Chondrocyte (in vitro differentiated cells): ENCODE measurements around the gene NIT2. TPM values are rescaled to one million over a fixed set of nuclear protein-coding genes. Genes with fewer than 3 reads are reported as not detected.

Experiments
- DNase-seq: peaks from one replicate; pipeline ENCODE4 v3.0.0; 2021; ENCODE audit warnings: mixed read lengths, low spot score
- H3K27ac Mint-ChIP-seq: one replicate; pipeline ENCODE4 v1.8.0; 2021; ENCODE audit warnings: mild to moderate bottlenecking, moderate library complexity, mixed read lengths; ENCODE audit not compliant: unreplicated experiment
- H3K27me3 Mint-ChIP-seq: 2 replicates; pipeline ENCODE4 v1.8.0; 2021; ENCODE audit warnings: low read depth, mixed read lengths
- H3K36me3 Mint-ChIP-seq: 2 replicates; pipeline ENCODE4 v1.8.0; 2021; ENCODE audit warnings: low read depth, mixed read lengths
- H3K4me1 Mint-ChIP-seq: 2 replicates; pipeline ENCODE4 v1.8.0; 2021; ENCODE audit warnings: low read depth, mild to moderate bottlenecking, mixed read lengths
- H3K4me3 Mint-ChIP-seq: one replicate; pipeline ENCODE4 v1.8.0; 2021; ENCODE audit warnings: mild to moderate bottlenecking, moderate library complexity, mixed read lengths; ENCODE audit not compliant: unreplicated experiment
- H3K9me3 Mint-ChIP-seq: 2 replicates; pipeline ENCODE4 v1.8.0; 2021; ENCODE audit warnings: low read depth, mixed read lengths
- CTCF ChIP-seq: fragments of 200-600 bp; sonication (generic); IDR thresholded peaks from 2 replicates; pipeline ENCODE4 v1.5.0; 2021; ENCODE audit warnings: antibody characterized with exemption, mild to moderate bottlenecking, moderate library complexity
- total RNA-seq: library from RNA; stranded (reverse); gene quantifications from 3 replicates; pipeline ENCODE4 v1.2.1, GENCODE V29; 2021

NIT2 gene
- total RNA-seq, 1 donor from 2014 or later = 46.6 TPM

GRCh38 chr3:100361897-100362296, 27.3 kb downstream of the NIT2 start:
- no peak for TF ChIP-seq CTCF
- Mint-ChIP-seq H3K4me3 (no peak overlapping the region), H3K4me1 (no peaks in the 10 kb centered on the region), H3K9me3 (peaks cover 5% of the 10 kb centered on the region), H3K27ac (no peak overlapping the region), H3K27me3 (no peaks in the 10 kb centered on the region), H3K36me3 (peaks cover 24% of the 10 kb centered on the region)
- no peak for DNase-seq

GRCh38 chr3:100364421-100364820, 29.9 kb downstream of the NIT2 start:
- Mint-ChIP-seq H3K27me3 (no peaks in the 10 kb centered on the region), H3K36me3 (peaks cover 27% of the 10 kb centered on the region), H3K4me3 (no peak overlapping the region), H3K4me1 (peaks cover 11% of the 10 kb centered on the region), H3K27ac (no peak overlapping the region), H3K9me3 (peaks cover 5% of the 10 kb centered on the region)
- no peak for TF ChIP-seq CTCF
- no peak for DNase-seq

- H3K9me3 Mint-ChIP-seq = peaks cover 5% of the 10 kb centered on the region
- H3K27ac Mint-ChIP-seq = no peak overlapping the region
- H3K4me3 Mint-ChIP-seq = no peak overlapping the region
- H3K4me1 Mint-ChIP-seq = peaks cover 11% of the 10 kb centered on the region
- H3K27me3 Mint-ChIP-seq = no peaks in the 10 kb centered on the region
- no peak for TF ChIP-seq CTCF
- DNase-seq = no peak
- H3K36me3 Mint-ChIP-seq = peaks cover 28% of the 10 kb centered on the region
Measured at GRCh38 chr3:100366424-100366823, 31.9 kb downstream of the NIT2 start.

- no peak for TF ChIP-seq CTCF
- Mint-ChIP-seq H3K4me3 (no peak overlapping the region), H3K27me3 (no peaks in the 10 kb centered on the region), H3K9me3 (no peaks in the 10 kb centered on the region), H3K27ac (peak overlapping the region; percentile 54), H3K36me3 (peaks cover 25% of the 10 kb centered on the region), H3K4me1 (peaks cover 11% of the 10 kb centered on the region)
- no peak for DNase-seq
Measured at GRCh38 chr3:100368441-100368840, 33.9 kb downstream of the NIT2 start.

- H3K4me1 Mint-ChIP-seq = peaks cover 11% of the 10 kb centered on the region
- no peaks in the 10 kb centered on the region for H3K27me3 Mint-ChIP-seq
- no peaks in the 10 kb centered on the region for H3K9me3 Mint-ChIP-seq
- H3K27ac Mint-ChIP-seq = no peak overlapping the region
- H3K36me3 Mint-ChIP-seq = peaks cover 16% of the 10 kb centered on the region
- no peak for DNase-seq
- TF ChIP-seq CTCF = no peak
- no peak overlapping the region for H3K4me3 Mint-ChIP-seq
Measured at GRCh38 chr3:100370756-100371155, 36.2 kb downstream of the NIT2 start.
